Activated T-helper 17 cell treated with anti-CD3 and anti-CD28 coated beads, Interleukin-2, amount 50 U/mL, for 72 hours (primary cell): Measurements from ENCODE around the gene CRK. TPM values are rescaled to one million over a fixed set of nuclear protein-coding genes. Genes with fewer than 3 reads are reported as not detected.
"Not testable (repeated sequence)": the region's sequence is repeated elsewhere in the genome, so short reads cannot be mapped to it uniquely, and the experiment has no call there.

Experiments
- ATAC-seq: fragments of 150-1000 bp; cut with Tn5 transposase; replicated peaks from 2 replicates; pipeline ENCODE4 v1.10.0; 2021; ENCODE audit warnings: mild to moderate bottlenecking, moderate library complexity
- H3K27ac Mint-ChIP-seq: one replicate; pipeline ENCODE4 v1.8.0; 2022; ENCODE audit warnings: mixed read lengths
- H3K27me3 Mint-ChIP-seq: one replicate; pipeline ENCODE4 v1.8.0; 2022; ENCODE audit warnings: mixed read lengths
- H3K36me3 Mint-ChIP-seq: one replicate; pipeline ENCODE4 v1.8.0; 2022; ENCODE audit warnings: low read depth, mild to moderate bottlenecking, mixed read lengths
- H3K4me1 Mint-ChIP-seq: one replicate; pipeline ENCODE4 v1.8.0; 2022; ENCODE audit warnings: mixed read lengths
- H3K4me3 Mint-ChIP-seq: one replicate; pipeline ENCODE4 v1.8.0; 2022; ENCODE audit warnings: mild to moderate bottlenecking, mixed read lengths
- H3K9me3 Mint-ChIP-seq: one replicate; pipeline ENCODE4 v1.8.0; 2022; ENCODE audit warnings: mixed read lengths
- total RNA-seq, 2 donors: library from RNA; stranded (reverse); gene quantifications; one replicate each; pipeline ENCODE4 v1.2.3, GENCODE V29; 2022

Gene CRK
- total RNA-seq, 2 donors from 2014 or later, result 15.5 to 21.6 TPM

- H3K4me1 Mint-ChIP-seq, result peaks cover 15% of the 10 kb centered on the region
- ATAC-seq, result no peak
- H3K27me3 Mint-ChIP-seq, result no peaks in the 10 kb centered on the region
- H3K27ac Mint-ChIP-seq, result peak overlapping the region; percentile 56
- peaks cover 18% of the 10 kb centered on the region for H3K36me3 Mint-ChIP-seq
- H3K4me3 Mint-ChIP-seq, result peak overlapping the region; percentile 69
- H3K9me3 Mint-ChIP-seq, result no peaks in the 10 kb centered on the region
Observed at GRCh38 chr17:1462164-1463112, 6.4 kb upstream of the CRK start.

- no peaks in the 10 kb centered on the region for H3K9me3 Mint-ChIP-seq
- no peak for ATAC-seq
- no peaks in the 10 kb centered on the region for H3K27me3 Mint-ChIP-seq
- no peak overlapping the region for H3K27ac Mint-ChIP-seq
- H3K4me3 Mint-ChIP-seq, result no peak overlapping the region
- H3K36me3 Mint-ChIP-seq, result peaks cover 9% of the 10 kb centered on the region
- peaks cover 20% of the 10 kb centered on the region for H3K4me1 Mint-ChIP-seq
Observed at GRCh38 chr17:1461198-1461944, 5.3 kb upstream of the CRK start.

- no peaks in the 10 kb centered on the region for H3K27me3 Mint-ChIP-seq
- peaks cover 7% of the 10 kb centered on the region for H3K36me3 Mint-ChIP-seq
- H3K4me1 Mint-ChIP-seq, result peaks cover 20% of the 10 kb centered on the region
- H3K4me3 Mint-ChIP-seq, result no peak overlapping the region
- no peak overlapping the region for H3K27ac Mint-ChIP-seq
- no peak for ATAC-seq
- H3K9me3 Mint-ChIP-seq, result no peaks in the 10 kb centered on the region
Observed at GRCh38 chr17:1460233-1460632, 4.2 kb upstream of the CRK start.

- Mint-ChIP-seq H3K4me3 (peak overlapping the region; percentile 92), H3K36me3 (peaks cover 45% of the 10 kb centered on the region), H3K27me3 (no peaks in the 10 kb centered on the region), H3K27ac (peak overlapping the region; percentile 88), H3K4me1 (peaks cover 24% of the 10 kb centered on the region), H3K9me3 (no peaks in the 10 kb centered on the region)
- peak; percentile 16 for ATAC-seq
Observed at GRCh38 chr17:1455291-1455796, 688 bp downstream of the CRK start.

- peak overlapping the region; percentile 88 for H3K27ac Mint-ChIP-seq
- peaks cover 21% of the 10 kb centered on the region for H3K4me1 Mint-ChIP-seq
- H3K4me3 Mint-ChIP-seq, result peak overlapping the region; percentile 92
- no peaks in the 10 kb centered on the region for H3K9me3 Mint-ChIP-seq
- H3K27me3 Mint-ChIP-seq, result no peaks in the 10 kb centered on the region
- no peak for ATAC-seq
- H3K36me3 Mint-ChIP-seq, result peaks cover 53% of the 10 kb centered on the region
Observed at GRCh38 chr17:1454541-1454940, 1.5 kb downstream of the CRK start.

GRCh38 chr17:1453694-1454093, 2.3 kb downstream of the CRK start:
- Mint-ChIP-seq H3K27ac (peak overlapping the region; percentile 65), H3K4me3 (peak overlapping the region; percentile 92), H3K36me3 (peaks cover 60% of the 10 kb centered on the region), H3K4me1 (peaks cover 30% of the 10 kb centered on the region)
- not testable (repeated sequence) for ATAC-seq, H3K9me3 Mint-ChIP-seq, H3K27me3 Mint-ChIP-seq

- no peaks in the 10 kb centered on the region for H3K9me3 Mint-ChIP-seq
- peaks cover 30% of the 10 kb centered on the region for H3K4me1 Mint-ChIP-seq
- peak overlapping the region; percentile 92 for H3K4me3 Mint-ChIP-seq
- H3K27ac Mint-ChIP-seq, result peak overlapping the region; percentile 65
- H3K27me3 Mint-ChIP-seq, result no peaks in the 10 kb centered on the region
- ATAC-seq, result no peak
- H3K36me3 Mint-ChIP-seq, result peaks cover 60% of the 10 kb centered on the region
Observed at GRCh38 chr17:1452836-1453235, 3.2 kb downstream of the CRK start.

- H3K27ac Mint-ChIP-seq, result not testable (repeated sequence)
Observed at GRCh38 chr17:1450261-1450660, 5.8 kb downstream of the CRK start.

GRCh38 chr17:1449412-1449967, 6.5 kb downstream of the CRK start:
- Mint-ChIP-seq H3K27ac (no peak overlapping the region), H3K4me3 (no peak overlapping the region), H3K36me3 (peaks cover 67% of the 10 kb centered on the region), H3K27me3 (no peaks in the 10 kb centered on the region), H3K4me1 (peaks cover 18% of the 10 kb centered on the region), H3K9me3 (no peaks in the 10 kb centered on the region)
- ATAC-seq, result no peak

More at GRCh38 chr17:1450261-1450660, 5.8 kb downstream of the CRK start:
- ATAC-seq, H3K4me3 Mint-ChIP-seq, H3K27me3 Mint-ChIP-seq, H3K9me3 Mint-ChIP-seq: not testable (repeated sequence)
- peaks cover 69% of the 10 kb centered on the region for H3K36me3 Mint-ChIP-seq
- H3K4me1 Mint-ChIP-seq, result peaks cover 25% of the 10 kb centered on the region

- no peaks in the 10 kb centered on the region for H3K27me3 Mint-ChIP-seq
- peak overlapping the region; percentile 36 for H3K4me3 Mint-ChIP-seq
- H3K36me3 Mint-ChIP-seq, result peaks cover 49% of the 10 kb centered on the region
- H3K9me3 Mint-ChIP-seq, result no peaks in the 10 kb centered on the region
- ATAC-seq, result no peak
- peaks cover 10% of the 10 kb centered on the region for H3K4me1 Mint-ChIP-seq
- peak overlapping the region; percentile 72 for H3K27ac Mint-ChIP-seq
Observed at GRCh38 chr17:1447052-1447451, 9.0 kb downstream of the CRK start.

GRCh38 chr17:1446201-1446600, 9.8 kb downstream of the CRK start:
- Mint-ChIP-seq H3K27me3 (no peaks in the 10 kb centered on the region), H3K27ac (peak overlapping the region; percentile 28), H3K4me1 (peaks cover 10% of the 10 kb centered on the region), H3K36me3 (peaks cover 41% of the 10 kb centered on the region), H3K4me3 (no peak overlapping the region), H3K9me3 (no peaks in the 10 kb centered on the region)
- no peak for ATAC-seq

GRCh38 chr17:1445695-1446094, 10.3 kb downstream of the CRK start:
- not testable (repeated sequence) for H3K27me3 Mint-ChIP-seq, H3K4me3 Mint-ChIP-seq, ATAC-seq, H3K4me1 Mint-ChIP-seq, H3K9me3 Mint-ChIP-seq
- Mint-ChIP-seq H3K36me3 (peaks cover 38% of the 10 kb centered on the region), H3K27ac (peak overlapping the region; percentile 28)

- not testable (repeated sequence) for H3K27ac Mint-ChIP-seq, H3K4me3 Mint-ChIP-seq, H3K4me1 Mint-ChIP-seq, ATAC-seq, H3K27me3 Mint-ChIP-seq, H3K9me3 Mint-ChIP-seq
- peaks cover 29% of the 10 kb centered on the region for H3K36me3 Mint-ChIP-seq
Observed at GRCh38 chr17:1442721-1443120, 13.3 kb downstream of the CRK start.

GRCh38 chr17:1442187-1442586, 13.8 kb downstream of the CRK start:
- Mint-ChIP-seq H3K4me1 (no peaks in the 10 kb centered on the region), H3K9me3 (no peaks in the 10 kb centered on the region), H3K4me3 (no peak overlapping the region), H3K27ac (no peak overlapping the region), H3K27me3 (no peaks in the 10 kb centered on the region), H3K36me3 (peaks cover 34% of the 10 kb centered on the region)
- ATAC-seq, result no peak
